ENCODE measurements around the gene CSTF2T. TPM values are rescaled to one million over a fixed set of nuclear protein-coding genes. Genes with fewer than 3 reads are reported as not detected.

The CSTF2T gene
- total and polyA plus RNA-seq, 3 donors from 2014 or later = 15.6 to 21.8 (median 19.0) TPM

- TF ChIP-seq CTCF (IDR thresholded peaks at IDR 0.05) = no peak
- TF ChIP-seq POLR2A (IDR thresholded peaks at IDR 0.05) = no peak
- Histone ChIP-seq H3K36me3 (ENCODE audit: low read depth, missing control alignments) (no peaks in the 10 kb centered on the region), H3K4me1 (peaks cover 18% of the 10 kb centered on the region), H3K9me3 (no peaks in the 10 kb centered on the region), H3K27me3 (no peaks in the 10 kb centered on the region), H3K4me3 (peak overlapping the region; percentile 75 to 86), H3K27ac (peak overlapping the region; percentile 95 to 98)
- WGBS, 2 donors = 9% methylated on average over 12 of the region's 12 CpGs
- DNase-seq = peak; percentile 69
- intact Hi-C loops (cut with DNase I; ENCODE audit: low total_unique reads) = no loop called here
Observed at GRCh38 chr10:51700228-51700817, 928 bp upstream of the CSTF2T start.

- peaks cover 18% of the 10 kb centered on the region for H3K4me1 ChIP-seq
- 0 to 1% methylated on average over 13 to 14 of the region's 14 CpGs for WGBS, 2 donors
- H3K27ac ChIP-seq = peak overlapping the region; percentile 95 to 98
- no peaks in the 10 kb centered on the region for H3K36me3 ChIP-seq (ENCODE audit: low read depth, missing control alignments)
- no peak for DNase-seq
- intact Hi-C loops (cut with DNase I; ENCODE audit: low total_unique reads) = no loop called here
- H3K4me3 ChIP-seq = peak overlapping the region; percentile 75 to 86
- no peaks in the 10 kb centered on the region for H3K9me3 ChIP-seq
- no peaks in the 10 kb centered on the region for H3K27me3 ChIP-seq
- TF ChIP-seq CTCF (IDR thresholded peaks at IDR 0.05) = no peak
- no peak for TF ChIP-seq POLR2A (IDR thresholded peaks at IDR 0.05)
Observed at GRCh38 chr10:51699145-51699474, 285 bp downstream of the CSTF2T start.

- Histone ChIP-seq H3K36me3 (ENCODE audit: low read depth, missing control alignments) (no peaks in the 10 kb centered on the region), H3K9me3 (no peaks in the 10 kb centered on the region), H3K27ac (peak overlapping the region; percentile 95 to 98), H3K4me3 (peak overlapping the region; percentile 75 to 86), H3K27me3 (no peaks in the 10 kb centered on the region), H3K4me1 (peaks cover 18% of the 10 kb centered on the region)
- WGBS, 2 donors = 20 to 60% methylated on average over 1 to 8 of the region's 8 CpGs
- no peak for DNase-seq
- no peak for TF ChIP-seq POLR2A (IDR thresholded peaks at IDR 0.05)
- TF ChIP-seq CTCF (IDR thresholded peaks at IDR 0.05) = no peak
- intact Hi-C loops (cut with DNase I; ENCODE audit: low total_unique reads) = no loop called here
Observed at GRCh38 chr10:51698473-51699063, 827 bp downstream of the CSTF2T start.

GRCh38 chr10:51696251-51696650 is 3.1 kb downstream of the CSTF2T start:
- TF ChIP-seq CTCF (IDR thresholded peaks at IDR 0.05) (no peak), POLR2A (IDR thresholded peaks at IDR 0.05) (no peak)
- H3K27ac ChIP-seq = no peak overlapping the region
- intact Hi-C loops (cut with DNase I; ENCODE audit: low total_unique reads) = no loop called here
- H3K27me3 ChIP-seq = no peaks in the 10 kb centered on the region
- no peaks in the 10 kb centered on the region for H3K9me3 ChIP-seq
- WGBS, 2 donors = 77% methylated on average over 1 of the region's 1 CpG
- H3K36me3 ChIP-seq (ENCODE audit: low read depth, missing control alignments) = no peaks in the 10 kb centered on the region
- no peak overlapping the region for H3K4me3 ChIP-seq
- H3K4me1 ChIP-seq = peaks cover 18% of the 10 kb centered on the region
- no peak for DNase-seq

All from testis (tissue), 3 donors.